Measurements from ENCODE around the gene ARSG.
"Not testable (repeated sequence)": the region's sequence is repeated elsewhere in the genome, so short reads cannot be mapped to it uniquely, and the experiment has no call there.

The ARSG gene

DNA sequence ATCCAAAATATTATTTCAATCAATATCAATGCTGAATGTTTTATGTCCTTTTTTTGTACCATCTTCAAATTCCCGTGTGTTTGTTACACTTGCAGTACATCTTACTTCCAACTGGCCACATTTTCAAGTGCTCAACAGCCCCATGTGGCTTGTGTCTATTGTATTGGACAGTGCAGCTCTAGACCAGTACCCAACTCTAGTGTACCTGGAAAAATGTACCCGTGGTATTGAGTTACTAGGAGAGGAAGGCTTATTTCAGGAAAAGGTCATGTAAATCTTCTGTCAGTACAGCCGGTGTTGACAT lies 31.7 kb upstream of the ARSG start:
- peaks cover 54% of the 10 kb centered on the region for H3K36me3 ChIP-seq (ENCODE audit: control insufficient read depth, low read length)
- H3F3A ChIP-seq (ENCODE audit: control insufficient read depth, insufficient read depth) = peaks cover 50% of the 10 kb centered on the region
- H3K79me2 ChIP-seq (ENCODE audit: control insufficient read depth, low read length) = peaks cover 41% of the 10 kb centered on the region
- H4K20me1 ChIP-seq (ENCODE audit: control insufficient read depth, insufficient read depth, low read depth, low read length); H3K27me3 ChIP-seq (ENCODE audit: control insufficient read depth, low read length); H3K9me3 ChIP-seq (ENCODE audit: control insufficient read depth, insufficient read depth, low read length); H3K9me2 ChIP-seq (replicated peaks; ENCODE audit: control insufficient read depth, low read length): not testable (repeated sequence)
- H3K4me2 ChIP-seq (ENCODE audit: low read length) = peak overlapping the region; percentile 91
- peak overlapping the region; percentile 72 for H3K4me3 ChIP-seq (ENCODE audit: low read length)
- peak overlapping the region; percentile 97 for H3K27ac ChIP-seq (ENCODE audit: low read depth, low read length)
- peaks cover 88% of the 10 kb centered on the region for H3K4me1 ChIP-seq (ENCODE audit: control insufficient read depth, low read length)

GRCh38 chr17:68260051-68260762 lies 31.1 kb upstream of the ARSG start:
- Histone ChIP-seq H4K20me1 (ENCODE audit: control insufficient read depth, insufficient read depth, low read depth, low read length) (no peaks in the 10 kb centered on the region), H3K9me3 (ENCODE audit: control insufficient read depth, insufficient read depth, low read length) (no peaks in the 10 kb centered on the region), H3K9me2 (replicated peaks; ENCODE audit: control insufficient read depth, low read length) (no peaks in the 10 kb centered on the region), H3K36me3 (ENCODE audit: control insufficient read depth, low read length) (peaks cover 48% of the 10 kb centered on the region), H3K79me2 (ENCODE audit: control insufficient read depth, low read length) (peaks cover 35% of the 10 kb centered on the region), H3K27ac (ENCODE audit: low read depth, low read length) (peak overlapping the region; percentile 97), H3F3A (ENCODE audit: control insufficient read depth, insufficient read depth) (peaks cover 45% of the 10 kb centered on the region), H3K27me3 (ENCODE audit: control insufficient read depth, low read length) (no peaks in the 10 kb centered on the region), H3K4me1 (ENCODE audit: control insufficient read depth, low read length) (peaks cover 82% of the 10 kb centered on the region), H3K4me2 (ENCODE audit: low read length) (peak overlapping the region; percentile 91), H3K4me3 (ENCODE audit: low read length) (peak overlapping the region; percentile 72)
- TF ChIP-seq EZH2phosphoT487 (IDR thresholded peaks at IDR 0.05; ENCODE audit: borderline replicate concordance, low read length) (no peak), CTCF (IDR thresholded peaks at IDR 0.05; ENCODE audit: low read depth, low read length, poor library complexity, severe bottlenecking) (no peak)

- peaks cover 29% of the 10 kb centered on the region for H3F3A ChIP-seq (ENCODE audit: control insufficient read depth, insufficient read depth)
Measured at GRCh38 chr17:68262467-68262866, 28.8 kb upstream of the ARSG start.

GRCh38 chr17:68263101-68263681 lies 28.1 kb upstream of the ARSG start:
- not testable (repeated sequence) for H3K27me3 ChIP-seq (ENCODE audit: control insufficient read depth, low read length); H4K20me1 ChIP-seq (ENCODE audit: control insufficient read depth, insufficient read depth, low read depth, low read length); H3K9me2 ChIP-seq (replicated peaks; ENCODE audit: control insufficient read depth, low read length); H3K9me3 ChIP-seq (ENCODE audit: control insufficient read depth, insufficient read depth, low read length); H3K4me3 ChIP-seq (ENCODE audit: low read length)
- Histone ChIP-seq H3K4me2 (ENCODE audit: low read length) (peak overlapping the region; percentile 50), H3K36me3 (ENCODE audit: control insufficient read depth, low read length) (peaks cover 38% of the 10 kb centered on the region), H3K27ac (ENCODE audit: low read depth, low read length) (peak overlapping the region; percentile 41), H3K4me1 (ENCODE audit: control insufficient read depth, low read length) (peaks cover 52% of the 10 kb centered on the region), H3F3A (ENCODE audit: control insufficient read depth, insufficient read depth) (peaks cover 27% of the 10 kb centered on the region), H3K79me2 (ENCODE audit: control insufficient read depth, low read length) (peaks cover 42% of the 10 kb centered on the region)
- TF ChIP-seq CTCF (IDR thresholded peaks at IDR 0.05; ENCODE audit: low read depth, low read length, poor library complexity, severe bottlenecking) = peak; percentile 67

More at GRCh38 chr17:68262467-68262866, 28.8 kb upstream of the ARSG start:
- H3K9me3 ChIP-seq (ENCODE audit: control insufficient read depth, insufficient read depth, low read length); H3K4me3 ChIP-seq (ENCODE audit: low read length); H4K20me1 ChIP-seq (ENCODE audit: control insufficient read depth, insufficient read depth, low read depth, low read length); H3K9me2 ChIP-seq (replicated peaks; ENCODE audit: control insufficient read depth, low read length); H3K27me3 ChIP-seq (ENCODE audit: control insufficient read depth, low read length): not testable (repeated sequence)
- Histone ChIP-seq H3K27ac (ENCODE audit: low read depth, low read length) (peak overlapping the region; percentile 41), H3K4me2 (ENCODE audit: low read length) (peak overlapping the region; percentile 50), H3K79me2 (ENCODE audit: control insufficient read depth, low read length) (peaks cover 44% of the 10 kb centered on the region), H3K4me1 (ENCODE audit: control insufficient read depth, low read length) (peaks cover 59% of the 10 kb centered on the region), H3K36me3 (ENCODE audit: control insufficient read depth, low read length) (peaks cover 40% of the 10 kb centered on the region)

DNA sequence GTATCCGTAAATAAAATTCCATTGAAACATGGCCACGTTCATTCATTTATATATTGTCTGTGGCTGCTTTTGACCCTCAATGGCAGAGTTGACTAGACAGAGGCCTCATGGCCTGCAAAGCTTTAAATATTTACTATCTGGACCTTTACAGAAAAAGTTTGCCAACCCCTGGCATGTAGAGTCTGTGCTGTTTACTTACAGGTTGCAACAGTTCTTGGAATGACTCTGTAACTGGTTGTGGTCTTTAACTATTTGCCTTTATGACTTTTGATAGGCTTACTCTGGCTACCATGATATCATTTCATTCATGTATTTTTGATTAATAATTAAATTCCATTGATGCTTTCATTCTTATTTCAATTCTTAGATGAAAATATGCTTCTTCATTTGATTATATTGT lies 25.5 kb upstream of the ARSG start:
- Histone ChIP-seq H3K79me2 (ENCODE audit: control insufficient read depth, low read length) (peaks cover 38% of the 10 kb centered on the region), H3K4me1 (ENCODE audit: control insufficient read depth, low read length) (peaks cover 27% of the 10 kb centered on the region), H3K36me3 (ENCODE audit: control insufficient read depth, low read length) (peaks cover 41% of the 10 kb centered on the region), H3F3A (ENCODE audit: control insufficient read depth, insufficient read depth) (peaks cover 16% of the 10 kb centered on the region)
- not testable (repeated sequence) for H3K9me2 ChIP-seq (replicated peaks; ENCODE audit: control insufficient read depth, low read length); H3K9me3 ChIP-seq (ENCODE audit: control insufficient read depth, insufficient read depth, low read length); H3K4me3 ChIP-seq (ENCODE audit: low read length); H3K27ac ChIP-seq (ENCODE audit: low read depth, low read length); H4K20me1 ChIP-seq (ENCODE audit: control insufficient read depth, insufficient read depth, low read depth, low read length); H3K27me3 ChIP-seq (ENCODE audit: control insufficient read depth, low read length); H3K4me2 ChIP-seq (ENCODE audit: low read length)
